ENCODE measurements around the gene CYP39A1. TPM values are rescaled to one million over a fixed set of nuclear protein-coding genes. Genes with fewer than 3 reads are reported as not detected.

The CYP39A1 gene
- total RNA-seq, 6 experiments from 2014 or later = not detected

DNA sequence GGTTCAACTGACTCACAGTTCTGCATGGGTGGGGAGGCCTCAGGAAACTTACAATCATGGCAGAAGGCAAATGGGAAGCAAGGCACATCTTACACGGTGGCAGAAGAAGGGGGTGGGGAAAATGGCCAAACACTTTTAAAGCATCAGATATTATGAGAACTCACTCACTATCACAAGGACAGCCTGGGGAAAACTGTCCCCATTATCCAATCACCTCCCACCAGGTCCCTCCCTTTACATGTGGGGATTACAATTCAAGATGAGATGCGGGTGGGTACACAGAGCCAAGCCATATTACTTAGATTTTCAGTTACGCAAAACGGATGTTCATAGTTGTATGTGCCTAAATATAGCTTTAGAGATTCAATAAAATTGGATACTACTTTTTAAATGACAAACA is 25.6 kb downstream of the CYP39A1 start:
- no peaks in the 10 kb centered on the region for H3K36me3 Mint-ChIP-seq (ENCODE audit: low read depth)
- no peaks in the 10 kb centered on the region; the same call in 1 of the 2 replicates for H3K27me3 Mint-ChIP-seq (ENCODE audit: insufficient read depth)
- DNase-seq = no peak
- no peak overlapping the region for H3K27ac Mint-ChIP-seq
- TF ChIP-seq, protein P1, sequence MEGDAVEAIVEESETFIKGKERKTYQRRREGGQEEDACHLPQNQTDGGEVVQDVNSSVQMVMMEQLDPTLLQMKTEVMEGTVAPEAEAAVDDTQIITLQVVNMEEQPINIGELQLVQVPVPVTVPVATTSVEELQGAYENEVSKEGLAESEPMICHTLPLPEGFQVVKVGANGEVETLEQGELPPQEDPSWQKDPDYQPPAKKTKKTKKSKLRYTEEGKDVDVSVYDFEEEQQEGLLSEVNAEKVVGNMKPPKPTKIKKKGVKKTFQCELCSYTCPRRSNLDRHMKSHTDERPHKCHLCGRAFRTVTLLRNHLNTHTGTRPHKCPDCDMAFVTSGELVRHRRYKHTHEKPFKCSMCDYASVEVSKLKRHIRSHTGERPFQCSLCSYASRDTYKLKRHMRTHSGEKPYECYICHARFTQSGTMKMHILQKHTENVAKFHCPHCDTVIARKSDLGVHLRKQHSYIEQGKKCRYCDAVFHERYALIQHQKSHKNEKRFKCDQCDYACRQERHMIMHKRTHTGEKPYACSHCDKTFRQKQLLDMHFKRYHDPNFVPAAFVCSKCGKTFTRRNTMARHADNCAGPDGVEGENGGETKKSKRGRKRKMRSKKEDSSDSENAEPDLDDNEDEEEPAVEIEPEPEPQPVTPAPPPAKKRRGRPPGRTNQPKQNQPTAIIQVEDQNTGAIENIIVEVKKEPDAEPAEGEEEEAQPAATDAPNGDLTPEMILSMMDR (IDR thresholded peaks at IDR 0.05) = no peak
- no peak overlapping the region for H3K4me3 Mint-ChIP-seq
- no peaks in the 10 kb centered on the region; the same call in 1 of the 2 replicates for H3K9me3 Mint-ChIP-seq
- no peaks in the 10 kb centered on the region for H3K4me1 Mint-ChIP-seq (ENCODE audit: low read depth)

DNA sequence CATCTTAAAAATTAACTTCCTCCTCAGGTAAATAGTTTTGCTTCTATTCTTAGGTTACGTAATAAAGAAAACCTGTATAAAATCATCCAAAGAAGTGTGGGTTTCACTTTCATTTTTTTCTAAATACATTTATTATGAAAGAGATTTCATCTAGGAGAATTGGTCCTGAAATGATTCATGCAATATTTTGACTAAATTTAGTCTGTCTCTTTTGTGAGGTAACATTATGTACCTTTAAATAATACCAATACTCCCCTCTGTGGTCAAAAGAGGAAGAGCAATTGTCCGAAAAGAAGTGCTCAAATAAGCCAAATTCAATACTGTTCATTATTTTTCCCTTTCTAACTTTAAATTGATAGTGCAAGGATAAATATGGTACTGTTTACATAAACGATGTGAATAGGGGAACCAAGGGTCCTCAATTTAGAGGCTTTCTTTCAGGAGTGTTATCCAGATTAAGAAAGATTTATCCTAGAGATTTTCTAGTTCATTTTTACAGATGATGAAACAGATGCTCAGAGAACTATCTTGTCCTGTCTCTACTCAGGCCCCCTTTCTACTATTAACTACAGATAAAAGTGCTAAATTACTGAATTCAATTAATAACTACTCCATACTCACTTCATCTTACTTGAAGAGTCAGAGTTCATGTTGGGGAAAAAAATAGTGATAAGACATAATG is 26.2 kb downstream of the CYP39A1 start:
- TF ChIP-seq, protein P1 (IDR thresholded peaks at IDR 0.05) = peak; percentile 74
- Mint-ChIP-seq H3K9me3 (no peaks in the 10 kb centered on the region; the same call in 1 of the 2 replicates), H3K27me3 (ENCODE audit: insufficient read depth) (no peaks in the 10 kb centered on the region; the same call in 1 of the 2 replicates), H3K36me3 (ENCODE audit: low read depth) (no peaks in the 10 kb centered on the region), H3K27ac (no peak overlapping the region), H3K4me3 (no peak overlapping the region), H3K4me1 (ENCODE audit: low read depth) (no peaks in the 10 kb centered on the region)
- peak; percentile 6 for DNase-seq

DNA sequence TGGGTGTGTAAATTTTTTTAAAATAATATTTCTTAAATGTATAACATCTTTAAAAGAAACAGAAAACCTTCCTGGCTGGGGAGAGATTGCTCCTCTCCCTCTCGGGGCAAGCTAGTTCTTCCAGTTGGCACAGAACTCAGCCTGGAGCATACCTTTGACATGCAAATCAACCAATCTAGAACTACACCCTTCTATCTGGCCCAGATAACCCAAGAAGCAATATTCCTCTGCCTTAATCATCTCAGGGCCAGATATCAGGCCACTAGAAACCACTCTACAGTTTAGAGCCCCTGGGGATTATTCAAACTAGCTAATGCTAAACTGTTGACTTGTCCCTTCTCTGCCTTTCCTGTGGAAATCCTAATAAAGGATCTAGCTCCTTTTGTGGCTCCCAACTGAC is 33.9 kb downstream of the CYP39A1 start:
- Mint-ChIP-seq H3K27ac (no peak overlapping the region), H3K4me1 (ENCODE audit: low read depth) (no peaks in the 10 kb centered on the region), H3K9me3 (no peaks in the 10 kb centered on the region; the same call in 1 of the 2 replicates), H3K4me3 (no peak overlapping the region), H3K27me3 (ENCODE audit: insufficient read depth) (peaks cover 2% of the 10 kb centered on the region), H3K36me3 (ENCODE audit: low read depth) (no peaks in the 10 kb centered on the region)
- no peak for DNase-seq
- TF ChIP-seq, protein P1 (IDR thresholded peaks at IDR 0.05) = no peak

DNA sequence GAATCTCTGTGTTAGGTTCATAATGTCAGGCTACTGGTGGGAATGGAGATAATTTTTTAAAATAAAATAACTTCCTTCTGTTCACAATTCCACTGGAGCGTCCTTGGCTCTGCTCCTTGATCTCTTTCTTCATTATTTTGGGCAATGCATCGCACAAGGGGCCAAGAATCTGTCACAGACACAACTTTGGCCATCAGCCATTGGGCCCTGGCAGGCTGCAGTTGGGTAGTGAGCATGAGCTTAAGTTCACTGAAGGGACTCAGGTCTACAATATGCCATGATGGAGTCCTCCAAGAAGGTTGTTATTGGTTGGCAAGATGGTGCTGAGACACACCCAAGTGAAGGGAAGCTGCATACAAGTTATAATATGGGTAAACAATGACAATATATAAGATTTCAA is 40.0 kb downstream of the CYP39A1 start:
- no peaks in the 10 kb centered on the region for H3K4me1 Mint-ChIP-seq (ENCODE audit: low read depth)

DNA sequence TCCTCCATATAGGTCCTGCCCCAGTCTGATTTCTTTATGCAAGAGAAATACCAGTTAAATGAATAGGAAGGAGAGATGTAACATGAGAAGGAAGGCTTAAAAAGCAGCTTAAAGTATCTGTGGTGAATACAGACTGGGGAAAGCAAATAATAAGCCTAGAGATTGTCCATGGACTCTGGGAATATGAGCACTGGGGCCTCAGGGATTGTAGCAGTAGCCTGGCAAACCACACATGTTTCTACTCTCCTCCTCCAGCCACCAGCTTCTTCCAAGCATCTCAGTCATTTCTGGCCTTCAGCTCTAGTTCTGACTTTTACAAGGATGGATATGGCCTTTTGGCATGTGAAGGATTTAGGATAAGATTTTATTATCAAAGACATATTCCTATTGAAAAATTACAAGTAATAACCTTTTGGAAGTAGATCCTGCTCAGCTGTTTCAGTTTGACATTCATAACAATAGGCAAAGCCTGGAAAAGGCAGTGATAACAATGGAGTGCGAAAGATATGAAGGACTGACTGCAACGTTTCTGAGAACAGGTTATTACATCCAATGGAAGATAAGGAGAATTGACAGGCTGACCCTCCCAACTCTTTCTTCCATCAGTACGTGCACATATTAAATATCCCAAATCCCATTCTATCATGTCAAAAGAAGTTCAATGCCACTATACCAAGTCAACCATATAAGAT is 41.6 kb downstream of the CYP39A1 start:
- Mint-ChIP-seq H3K4me1 (ENCODE audit: low read depth) (no peaks in the 10 kb centered on the region), H3K9me3 (no peaks in the 10 kb centered on the region; the same call in 1 of the 2 replicates), H3K27ac (no peak overlapping the region), H3K4me3 (no peak overlapping the region), H3K36me3 (ENCODE audit: low read depth) (no peaks in the 10 kb centered on the region), H3K27me3 (ENCODE audit: insufficient read depth) (no peaks in the 10 kb centered on the region; the same call in 1 of the 2 replicates)
- DNase-seq = no peak
- TF ChIP-seq, protein P1 (IDR thresholded peaks at IDR 0.05) = no peak

More for the DNA sequence above, 40.0 kb downstream of the CYP39A1 start:
- TF ChIP-seq, protein P1 (IDR thresholded peaks at IDR 0.05) = no peak
- H3K27me3 Mint-ChIP-seq (ENCODE audit: insufficient read depth) = no peaks in the 10 kb centered on the region; the same call in 1 of the 2 replicates
- DNase-seq = no peak
- H3K9me3 Mint-ChIP-seq = no peaks in the 10 kb centered on the region; the same call in 1 of the 2 replicates
- H3K27ac Mint-ChIP-seq = no peak overlapping the region
- no peak overlapping the region for H3K4me3 Mint-ChIP-seq
- H3K36me3 Mint-ChIP-seq (ENCODE audit: low read depth) = no peaks in the 10 kb centered on the region

All from HFFc6 (cell line).